PC-9 (cell line): Measurements from ENCODE around the gene ME3. TPM values are rescaled to one million over a fixed set of nuclear protein-coding genes. Genes with fewer than 3 reads are reported as not detected.

ENCODE experiments used
- BruUV-seq: library from RNA; stranded (reverse); fragments of 400-500 nt; replicated peaks from 2 replicates; lab custom pipeline; 2021; lab: Mats Ljungman, UMichigan
- CTCF ChIA-PET: fragments of 300-600 bp; sonication (Branson Sonifier 250); formaldehyde crosslinking; loops from one replicate; lab custom pipeline; 2022; ENCODE audit warnings: antibody characterized with exemption; lab: Charles Lee
- POLR2A ChIA-PET: fragments of 300-600 bp; sonication (Branson Sonifier 250); formaldehyde crosslinking; loops from one replicate; lab custom pipeline; 2022; ENCODE audit warnings: antibody characterized with exemption; ENCODE audit not compliant: unreplicated experiment; lab: Charles Lee
- DNase-seq, 2 experiments: peaks; one replicate each; pipeline versions ENCODE4 v3.0.0 to v3.0.0-alpha.2; 2015 to 2022; ENCODE audit warnings: mixed read lengths in 1 of 2
- H2AFZ ChIP-seq: fragments of 200-600 bp; sonication (generic); 2 replicates; pipeline ENCODE4 v1.8.1; 2017; ENCODE audit warnings: antibody characterized with exemption
- H3F3A ChIP-seq: fragments of 200-600 bp; sonication (generic); 2 replicates; pipeline ENCODE4 v1.8.1; 2017; ENCODE audit warnings: antibody characterized with exemption, mild to moderate bottlenecking, low read depth; ENCODE audit not compliant: insufficient read depth
- H3K27ac ChIP-seq: fragments of 200-600 bp; sonication (generic); 2 replicates; pipeline ENCODE4 v1.6.1; 2016; ENCODE audit warnings: mixed run types
- H3K27me3 ChIP-seq: fragments of 200-600 bp; sonication (generic); 2 replicates; pipeline ENCODE4 v1.6.1; 2016; ENCODE audit warnings: low read depth, mixed run types; ENCODE audit not compliant: insufficient read depth
- H3K36me3 ChIP-seq: fragments of 200-600 bp; sonication (generic); 2 replicates; pipeline ENCODE4 v1.6.1; 2016; ENCODE audit warnings: low read depth, mixed run types
- H3K4me1 ChIP-seq: fragments of 200-600 bp; sonication (generic); replicated peaks from 2 replicates; pipeline ENCODE4 v1.6.1; 2016; ENCODE audit warnings: mixed run types; ENCODE audit not compliant: insufficient read depth
- H3K4me2 ChIP-seq: fragments of 200-600 bp; sonication (generic); 2 replicates; pipeline ENCODE4 v1.6.1; 2017; ENCODE audit warnings: mixed run types
- H3K4me3 ChIP-seq: fragments of 200-600 bp; sonication (generic); 2 replicates; pipeline ENCODE4 v1.6.1; 2016; ENCODE audit warnings: mixed run types
- H3K79me2 ChIP-seq: fragments of 200-600 bp; sonication (generic); 2 replicates; pipeline ENCODE4 v1.6.1; 2017; ENCODE audit warnings: low read depth, mixed run types
- H3K9me2 ChIP-seq: fragments of 200-600 bp; sonication (generic); 2 replicates; pipeline ENCODE4 v1.8.1; 2017; ENCODE audit warnings: mild to moderate bottlenecking; ENCODE audit not compliant: insufficient read depth
- H3K9me3 ChIP-seq: fragments of 200-600 bp; sonication (generic); 2 replicates; pipeline ENCODE4 v1.8.1; 2016; ENCODE audit warnings: low read depth; ENCODE audit not compliant: insufficient read depth
- H4K20me1 ChIP-seq: fragments of 200-600 bp; sonication (generic); 2 replicates; pipeline ENCODE4 v1.8.1; 2017; ENCODE audit not compliant: insufficient read depth
- CTCF ChIP-seq: fragments of 200-600 bp; sonication (generic); conservative IDR thresholded peaks from 2 replicates; pipeline ENCODE4 v1.6.1; 2017; ENCODE audit warnings: mixed run types, antibody characterized with exemption, mild to moderate bottlenecking, moderate library complexity
- EZH2 ChIP-seq: fragments of 200-600 bp; sonication (generic); IDR thresholded peaks from 2 replicates; pipeline ENCODE4 v1.8.0; 2017; ENCODE audit warnings: antibody characterized with exemption, low read depth
- intact Hi-C: fragments of 100-400 bp; cut with micrococcal nuclease; formaldehyde crosslinking; loops from one replicate; pipeline ENCODE4 v1.10.0; 2022; ENCODE audit not compliant: unreplicated experiment
- total RNA-seq: library from RNA; stranded (reverse); gene quantifications from 2 replicates; pipeline ENCODE4 v1.2.3, GENCODE V29; 2021

The ME3 gene
- total RNA-seq, 1 experiment from 2014 or later: 34.0 TPM

- Histone ChIP-seq H3K27me3 (no peaks in the 10 kb centered on the region), H3K4me1 (peaks cover 29% of the 10 kb centered on the region), H3F3A (peaks cover 9% of the 10 kb centered on the region; the same call in 1 of the 2 replicates), H3K36me3 (no peaks in the 10 kb centered on the region), H3K27ac (no peak overlapping the region), H3K79me2 (no peaks in the 10 kb centered on the region), H3K4me3 (no peak overlapping the region), H4K20me1 (no peaks in the 10 kb centered on the region), H3K9me2 (no peaks in the 10 kb centered on the region), H2AFZ (no peak overlapping the region), H3K9me3 (peaks cover 27% of the 10 kb centered on the region), H3K4me2 (no peak overlapping the region)
- intact Hi-C loops: no loop called here
- DNase-seq: no peak
- POLR2A ChIA-PET: interaction anchor here (0.6 kb wide), 1 partner anchor 83 kb away, joined by 6 read pairs; no protein-coding TSS in a partner anchor
- BruUV-seq: no TSS peak
- TF ChIP-seq EZH2 (no peak), CTCF (no peak)
- CTCF ChIA-PET: no interaction called here
Observed at GRCh38 chr11:86510097-86510496, 162.3 kb downstream of the ME3 start.

GRCh38 chr11:86509588-86509974, 162.8 kb downstream of the ME3 start:
- CTCF ChIA-PET: no interaction called here

More at GRCh38 chr11:86509588-86509974, 162.8 kb downstream of the ME3 start:
- POLR2A ChIA-PET: interaction anchor here (0.6 kb wide), 1 partner anchor 84 kb away, joined by 6 read pairs; no protein-coding TSS in a partner anchor
- Histone ChIP-seq H3K79me2 (no peaks in the 10 kb centered on the region), H3F3A (peaks cover 4% of the 10 kb centered on the region; the same call in 1 of the 2 replicates), H3K9me3 (peaks cover 27% of the 10 kb centered on the region), H3K27ac (no peak overlapping the region), H3K4me3 (no peak overlapping the region), H2AFZ (no peak overlapping the region), H3K4me1 (peaks cover 24% of the 10 kb centered on the region), H3K9me2 (no peaks in the 10 kb centered on the region), H3K27me3 (no peaks in the 10 kb centered on the region), H3K4me2 (no peak overlapping the region), H4K20me1 (no peaks in the 10 kb centered on the region), H3K36me3 (no peaks in the 10 kb centered on the region)
- DNase-seq: no peak
- no TSS peak for BruUV-seq
- intact Hi-C loops: no loop called here
- no peak for TF ChIP-seq EZH2
- TF ChIP-seq CTCF: no peak
